ENCODE data around the gene GORAB. TPM values are rescaled to one million over a fixed set of nuclear protein-coding genes. Genes with fewer than 3 reads are reported as not detected.

Gene GORAB
- total and polyA plus RNA-seq, 2 of the 4 experiments (the other 2 are of a cell fraction): 11.3 to 14.0 TPM

DNA sequence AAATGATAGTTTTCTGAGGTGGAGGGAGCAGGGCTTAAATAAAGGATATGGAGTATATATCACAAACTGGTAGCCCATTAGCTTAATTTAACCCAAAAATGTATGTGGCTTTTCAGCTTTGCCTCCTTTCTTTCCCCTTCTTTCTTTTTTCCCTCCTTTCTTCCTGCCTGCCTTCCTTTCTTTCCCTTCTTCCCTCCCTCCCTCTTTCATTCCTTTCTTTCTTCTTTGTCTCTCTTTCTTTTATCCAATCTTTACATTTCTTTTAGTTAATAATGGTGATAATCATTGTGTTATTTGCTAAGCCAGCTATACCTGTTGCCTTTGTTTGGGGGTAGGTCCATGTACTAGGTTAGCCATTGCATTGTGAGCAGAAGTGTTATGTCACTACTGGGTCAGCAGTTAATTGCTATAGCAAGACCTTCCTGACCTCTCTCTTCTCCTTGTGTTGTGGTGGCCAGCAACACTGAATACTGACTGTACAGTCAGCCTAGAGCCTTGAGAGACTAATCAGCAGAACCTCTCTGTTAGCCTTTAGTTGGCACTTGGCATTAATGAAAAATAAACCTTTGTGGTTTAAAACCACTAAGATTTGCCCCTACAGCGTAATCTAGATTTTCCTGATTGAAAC lies 5.1 kb downstream of the GORAB start:
- H3K9ac ChIP-seq (ENCODE audit: low read depth, low read length): no peak overlapping the region
- peaks cover 2% of the 10 kb centered on the region; the same call in 1 of the 2 replicates for H3K4me1 ChIP-seq (ENCODE audit: control insufficient read depth, insufficient read depth, low read length)
- 0 out of 4 replicates have a peak overlapping the region, but pooled peaks of 1 of the 2 experiments have one; percentile 22 for H4K8ac ChIP-seq (ENCODE audit: low read depth in 2 of 2, low read length in 2 of 2)
- no peak overlapping the region for H3K23ac ChIP-seq (ENCODE audit: low read depth, low read length)
- no peak overlapping the region for H3K4me3 ChIP-seq (ENCODE audit: insufficient read depth, low read depth, low read length)
- DNase-seq (no peak), ATAC-seq (ENCODE audit: low read depth) (no peak)
- no peaks in the 10 kb centered on the region for H3K27me3 ChIP-seq (ENCODE audit: control insufficient read depth, insufficient read depth, low read length)
- H4K20me1 ChIP-seq (ENCODE audit: insufficient read depth, low read length): no peaks in the 10 kb centered on the region
- peaks cover 5% of the 10 kb centered on the region; the same call in 1 of the 2 replicates for H3K9me1 ChIP-seq (ENCODE audit: insufficient read depth, low read length)
- peak overlapping the region; percentile 57 for H3K14ac ChIP-seq (replicated peaks; ENCODE audit: low read depth, low read length)
- no peak overlapping the region; the same call in 1 of the 2 replicates for H2BK20ac ChIP-seq (ENCODE audit: low read depth, low read length)
- CTCF ChIA-PET: no interaction called here
- H3K18ac ChIP-seq (ENCODE audit: low read depth, low read length): no peak overlapping the region; the same call in 1 of the 2 replicates
- H3K4ac ChIP-seq (ENCODE audit: low read depth, low read length): no peak overlapping the region
- POLR2A ChIA-PET (ENCODE audit: unreplicated experiment): no interaction called here
- no CpG with 5 or more reads among the region's 1 CpG for whole genome bisulfite sequencing, 2 experiments (ENCODE audit: extremely low coverage in 2 of 2, insufficient read length in 1 of 2)
- H4K5ac ChIP-seq (ENCODE audit: low read depth, low read length): no peak overlapping the region
- BruUV-seq (replicated peaks): no TSS peak
- H3K36me3 ChIP-seq (ENCODE audit: control insufficient read depth, insufficient read depth, low read length): peaks cover 18% of the 10 kb centered on the region
- H3K27ac ChIP-seq (ENCODE audit: insufficient read depth, low read length): no peak overlapping the region
- H2BK5ac ChIP-seq (ENCODE audit: low read depth, low read length, poor library complexity, severe bottlenecking): peak overlapping the region; percentile 32
- peaks cover 25 to 45% of the 10 kb centered on the region in 2 experiments for H3K79me1 ChIP-seq (ENCODE audit: low read depth in 1 of 2, low read length in 2 of 2)
- H2BK120ac ChIP-seq (ENCODE audit: low read depth, low read length): no peak overlapping the region
- peak overlapping the region; percentile 5; the same call in 1 of the 2 replicates for H3K4me2 ChIP-seq (ENCODE audit: low read depth, low read length)
- H2AFZ ChIP-seq (replicated peaks; ENCODE audit: low read length, poor library complexity): no peak overlapping the region
- intact Hi-C loops (cut with micrococcal nuclease) (loop anchor here (10.0 kb wide), 2 partner anchors 322 to 688 kb away; no protein-coding TSS in a partner anchor), dilution Hi-C loops (cut with HindIII; ENCODE audit: low sequenced_read_pairs, unreplicated experiment) (no loop called here), in situ Hi-C loops (cut with MboI; ENCODE audit: low sequenced_read_pairs) (loop anchor here (10.0 kb wide), 1 partner anchor 128 kb away; the partner anchor contains the start of gene PRRX1)
- 0 out of 3 replicates have a peak overlapping the region, but pooled peaks have one; percentile 15 for H2BK15ac ChIP-seq (ENCODE audit: low read depth, low read length)
- H2AK9ac ChIP-seq (replicated peaks; ENCODE audit: low read depth, low read length, poor library complexity): no peak overlapping the region
- no peaks in the 10 kb centered on the region for H3K9me3 ChIP-seq (ENCODE audit: control insufficient read depth, insufficient read depth, low read length)
- TF ChIP-seq MXI1 (IDR thresholded peaks at IDR 0.05; ENCODE audit: borderline replicate concordance, low read depth, low read length) (no peak), RCOR1 (IDR thresholded peaks at IDR 0.05; ENCODE audit: insufficient replicate concordance, low read length) (no peak), POLR2A (IDR thresholded peaks at IDR 0.05; ENCODE audit: low read depth, low read length) (no peak), CHD1 (IDR thresholded peaks at IDR 0.05; ENCODE audit: low read depth, low read length) (no peak), NFE2L2 (IDR thresholded peaks at IDR 0.05; ENCODE audit: low read depth, low read length) (no peak), SMC3 (IDR thresholded peaks at IDR 0.05; ENCODE audit: low read depth, low read length) (no peak), FOS (IDR thresholded peaks at IDR 0.05; ENCODE audit: low read depth, low read length) (no peak), CEBPB (IDR thresholded peaks at IDR 0.05; ENCODE audit: low read depth, low read length) (no peak), BHLHE40 (IDR thresholded peaks at IDR 0.05; ENCODE audit: low read depth, low read length) (no peak), RAD21 (IDR thresholded peaks at IDR 0.05; ENCODE audit: low read length) (no peak), RFX5 (IDR thresholded peaks at IDR 0.05; ENCODE audit: low read depth, low read length) (no peak), MAFK (IDR thresholded peaks at IDR 0.05; ENCODE audit: low read depth, low read length) (no peak)
- TF ChIP-seq, protein P1, sequence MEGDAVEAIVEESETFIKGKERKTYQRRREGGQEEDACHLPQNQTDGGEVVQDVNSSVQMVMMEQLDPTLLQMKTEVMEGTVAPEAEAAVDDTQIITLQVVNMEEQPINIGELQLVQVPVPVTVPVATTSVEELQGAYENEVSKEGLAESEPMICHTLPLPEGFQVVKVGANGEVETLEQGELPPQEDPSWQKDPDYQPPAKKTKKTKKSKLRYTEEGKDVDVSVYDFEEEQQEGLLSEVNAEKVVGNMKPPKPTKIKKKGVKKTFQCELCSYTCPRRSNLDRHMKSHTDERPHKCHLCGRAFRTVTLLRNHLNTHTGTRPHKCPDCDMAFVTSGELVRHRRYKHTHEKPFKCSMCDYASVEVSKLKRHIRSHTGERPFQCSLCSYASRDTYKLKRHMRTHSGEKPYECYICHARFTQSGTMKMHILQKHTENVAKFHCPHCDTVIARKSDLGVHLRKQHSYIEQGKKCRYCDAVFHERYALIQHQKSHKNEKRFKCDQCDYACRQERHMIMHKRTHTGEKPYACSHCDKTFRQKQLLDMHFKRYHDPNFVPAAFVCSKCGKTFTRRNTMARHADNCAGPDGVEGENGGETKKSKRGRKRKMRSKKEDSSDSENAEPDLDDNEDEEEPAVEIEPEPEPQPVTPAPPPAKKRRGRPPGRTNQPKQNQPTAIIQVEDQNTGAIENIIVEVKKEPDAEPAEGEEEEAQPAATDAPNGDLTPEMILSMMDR (conservative IDR thresholded peaks at IDR 0.05; ENCODE audit: low read depth, low read length): no peak
- TF ChIP-seq, protein P2, sequence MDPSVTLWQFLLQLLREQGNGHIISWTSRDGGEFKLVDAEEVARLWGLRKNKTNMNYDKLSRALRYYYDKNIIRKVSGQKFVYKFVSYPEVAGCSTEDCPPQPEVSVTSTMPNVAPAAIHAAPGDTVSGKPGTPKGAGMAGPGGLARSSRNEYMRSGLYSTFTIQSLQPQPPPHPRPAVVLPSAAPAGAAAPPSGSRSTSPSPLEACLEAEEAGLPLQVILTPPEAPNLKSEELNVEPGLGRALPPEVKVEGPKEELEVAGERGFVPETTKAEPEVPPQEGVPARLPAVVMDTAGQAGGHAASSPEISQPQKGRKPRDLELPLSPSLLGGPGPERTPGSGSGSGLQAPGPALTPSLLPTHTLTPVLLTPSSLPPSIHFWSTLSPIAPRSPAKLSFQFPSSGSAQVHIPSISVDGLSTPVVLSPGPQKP (IDR thresholded peaks at IDR 0.05; ENCODE audit: borderline replicate concordance, low read depth, low read length): no peak
- TF ChIP-seq, protein P3, sequence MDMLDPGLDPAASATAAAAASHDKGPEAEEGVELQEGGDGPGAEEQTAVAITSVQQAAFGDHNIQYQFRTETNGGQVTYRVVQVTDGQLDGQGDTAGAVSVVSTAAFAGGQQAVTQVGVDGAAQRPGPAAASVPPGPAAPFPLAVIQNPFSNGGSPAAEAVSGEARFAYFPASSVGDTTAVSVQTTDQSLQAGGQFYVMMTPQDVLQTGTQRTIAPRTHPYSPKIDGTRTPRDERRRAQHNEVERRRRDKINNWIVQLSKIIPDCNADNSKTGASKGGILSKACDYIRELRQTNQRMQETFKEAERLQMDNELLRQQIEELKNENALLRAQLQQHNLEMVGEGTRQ (IDR thresholded peaks at IDR 0.05; ENCODE audit: low read depth, low read length): no peak
- no peak overlapping the region for H4K91ac ChIP-seq (ENCODE audit: insufficient read depth, low read depth, low read length)
- no peak overlapping the region for H3K56ac ChIP-seq (ENCODE audit: extremely low read depth, insufficient read depth, low read length)
- H2AK5ac ChIP-seq (ENCODE audit: low read depth, low read length): peak overlapping the region; percentile 58; the same call in 1 of the 2 replicates
